GM21423 (cell line): ENCODE results near the gene CPLX3.

ENCODE experiments used
- ATAC-seq: cut with Tn5 transposase; IDR thresholded peaks from one replicate; pipeline ENCODE4 v1.9.1; 2021; ENCODE audit warnings: mild to moderate bottlenecking, moderate library complexity; ENCODE audit not compliant: unreplicated experiment

The CPLX3 gene

DNA sequence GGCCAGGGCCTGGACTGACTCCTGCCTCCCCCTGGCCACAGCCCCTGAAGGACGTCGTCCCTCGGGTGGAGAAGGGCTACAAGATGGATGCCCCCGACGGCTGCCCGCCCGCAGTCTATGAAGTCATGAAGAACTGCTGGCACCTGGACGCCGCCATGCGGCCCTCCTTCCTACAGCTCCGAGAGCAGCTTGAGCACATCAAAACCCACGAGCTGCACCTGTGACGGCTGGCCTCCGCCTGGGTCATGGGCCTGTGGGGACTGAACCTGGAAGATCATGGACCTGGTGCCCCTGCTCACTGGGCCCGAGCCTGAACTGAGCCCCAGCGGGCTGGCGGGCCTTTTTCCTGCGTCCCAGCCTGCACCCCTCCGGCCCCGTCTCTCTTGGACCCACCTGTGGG is 24.1 kb upstream of the CPLX3 start:
- no peak for ATAC-seq

DNA sequence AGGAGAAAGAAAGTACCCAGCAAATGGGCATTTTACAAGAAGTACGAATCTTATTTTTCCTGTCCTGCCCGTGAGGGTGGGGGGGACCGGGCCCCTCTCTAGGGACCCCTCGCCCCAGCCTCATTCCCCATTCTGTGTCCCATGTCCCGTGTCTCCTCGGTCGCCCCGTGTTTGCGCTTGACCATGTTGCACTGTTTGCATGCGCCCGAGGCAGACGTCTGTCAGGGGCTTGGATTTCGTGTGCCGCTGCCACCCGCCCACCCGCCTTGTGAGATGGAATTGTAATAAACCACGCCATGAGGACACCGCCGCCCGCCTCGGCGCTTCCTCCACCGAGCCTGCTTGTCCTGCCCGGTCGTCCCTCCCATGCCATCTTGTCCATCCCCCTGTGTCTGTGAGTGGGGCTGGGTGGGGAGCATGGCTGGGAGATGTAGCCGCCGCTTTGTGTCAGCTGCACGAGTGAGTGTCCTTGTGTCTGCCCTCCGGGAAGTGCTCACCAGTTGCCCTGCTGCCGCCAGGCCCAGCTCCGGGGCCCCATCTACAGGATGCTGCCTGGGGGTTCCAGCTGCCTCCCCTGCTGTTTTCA is 23.5 kb upstream of the CPLX3 start:
- ATAC-seq = no peak

DNA sequence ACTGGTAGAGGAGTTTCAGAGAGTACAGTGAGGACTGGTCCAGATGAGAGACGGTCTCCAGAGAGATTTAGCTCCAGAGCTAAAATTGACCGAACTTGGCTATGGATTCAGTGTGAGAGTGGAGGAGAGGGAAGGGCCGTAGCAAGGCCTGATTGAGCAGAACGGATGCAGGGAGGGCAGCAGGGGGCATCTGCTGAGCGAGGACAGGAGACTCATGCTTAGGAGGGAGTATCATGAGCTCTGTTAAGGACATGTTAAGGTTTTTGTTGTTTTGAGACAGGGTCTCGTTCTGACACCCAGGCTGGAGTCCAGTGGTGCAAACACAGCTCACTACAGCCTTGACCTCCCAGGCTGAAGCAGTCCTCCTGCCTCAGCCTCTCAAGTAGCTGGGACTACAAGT is 21.5 kb upstream of the CPLX3 start:
- no peak for ATAC-seq

DNA sequence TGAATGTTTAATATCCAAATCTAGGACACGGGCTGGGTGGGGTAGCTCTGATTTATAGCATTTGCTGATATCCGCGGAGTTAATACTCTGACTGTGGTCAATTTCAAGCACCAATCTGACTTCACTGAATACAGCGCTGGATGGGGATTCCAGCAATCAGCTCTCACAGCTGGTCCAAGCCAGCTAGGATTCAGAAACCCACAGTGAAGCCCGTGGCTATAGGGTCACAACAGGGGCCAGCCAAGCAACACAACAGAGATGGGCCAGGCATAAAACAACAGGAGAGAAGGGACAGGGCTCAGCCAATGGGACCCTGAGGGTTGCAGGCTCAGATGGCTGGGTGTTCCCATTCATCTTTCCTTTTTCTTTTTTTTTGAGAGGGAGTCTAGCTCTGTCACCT is 19.1 kb upstream of the CPLX3 start:
- no peak for ATAC-seq

DNA sequence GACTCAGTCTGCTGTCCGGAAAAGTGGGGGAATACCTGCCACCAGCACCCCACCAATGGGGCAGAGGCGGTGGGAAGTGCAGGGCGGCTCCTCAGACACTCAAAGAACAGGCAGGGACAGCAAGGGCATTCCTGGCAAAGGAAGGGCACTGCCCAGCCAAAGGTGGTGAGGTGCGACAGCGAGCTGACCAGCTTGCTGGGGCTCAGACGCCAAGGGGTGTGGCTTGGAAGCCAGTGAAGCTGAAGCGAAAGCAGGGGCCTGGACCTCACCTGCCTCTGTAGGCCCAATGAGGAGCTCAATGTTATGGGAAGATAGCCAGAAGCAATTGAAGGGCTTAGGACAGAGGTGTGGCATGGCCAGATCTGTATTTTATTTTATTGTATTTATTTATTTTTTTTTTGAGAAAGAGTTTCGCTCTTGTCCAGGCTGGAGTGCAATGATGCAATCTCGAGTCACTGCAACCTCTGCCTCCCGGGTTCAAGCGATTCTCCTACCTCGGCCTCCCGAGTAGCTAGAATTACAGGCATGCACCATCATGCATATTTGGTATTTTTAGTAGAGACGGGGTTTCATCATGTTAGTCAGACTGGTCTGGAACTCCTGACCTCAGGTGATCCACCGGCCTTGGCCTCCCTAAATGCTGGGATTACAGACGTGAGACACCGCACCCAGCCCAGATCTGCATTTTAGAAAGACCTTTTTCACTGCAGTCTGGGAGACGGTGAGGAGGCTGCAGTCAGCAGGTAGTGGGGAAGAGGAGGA is 18.2 kb upstream of the CPLX3 start:
- no peak for ATAC-seq

DNA sequence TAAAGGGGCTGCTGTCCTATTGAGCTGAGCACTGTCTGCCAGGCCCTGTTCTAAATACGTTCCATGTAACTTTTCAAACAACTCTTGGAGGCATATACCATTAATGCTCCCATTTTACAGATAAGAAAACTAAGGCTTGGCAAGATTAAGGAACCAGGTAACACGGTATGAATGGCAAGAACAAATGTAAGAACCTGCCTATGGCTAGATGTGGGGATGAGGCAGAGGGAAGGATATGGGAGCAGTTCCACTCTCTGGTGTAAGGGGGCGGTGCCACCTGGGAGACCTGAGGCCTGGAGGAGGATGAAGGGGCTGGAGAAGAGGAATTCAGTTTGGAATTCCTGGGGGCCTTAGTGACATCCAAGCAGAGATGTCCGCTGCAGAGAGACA is 17.6 kb upstream of the CPLX3 start:
- ATAC-seq = no peak

DNA sequence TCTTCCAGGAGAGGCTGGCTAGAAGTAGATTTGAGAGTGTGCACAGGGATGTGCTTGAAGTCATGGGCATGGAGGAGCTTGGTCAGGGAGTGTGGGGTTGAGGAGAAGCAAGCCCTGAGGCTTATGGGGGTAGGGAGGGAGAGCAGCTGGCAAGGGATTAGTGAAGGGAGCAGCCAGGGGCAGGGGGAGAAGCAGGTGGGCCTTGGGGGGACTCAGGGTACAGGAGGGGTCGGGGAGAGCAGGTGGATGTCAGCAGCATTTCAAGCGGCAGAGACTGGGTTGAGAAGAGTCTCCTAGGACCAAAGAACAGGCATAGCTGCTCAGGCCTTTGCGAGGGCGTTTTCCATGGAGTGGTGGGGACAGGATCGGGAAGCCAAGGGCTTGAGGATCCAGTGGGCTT is 17.2 kb upstream of the CPLX3 start:
- ATAC-seq = no peak

DNA sequence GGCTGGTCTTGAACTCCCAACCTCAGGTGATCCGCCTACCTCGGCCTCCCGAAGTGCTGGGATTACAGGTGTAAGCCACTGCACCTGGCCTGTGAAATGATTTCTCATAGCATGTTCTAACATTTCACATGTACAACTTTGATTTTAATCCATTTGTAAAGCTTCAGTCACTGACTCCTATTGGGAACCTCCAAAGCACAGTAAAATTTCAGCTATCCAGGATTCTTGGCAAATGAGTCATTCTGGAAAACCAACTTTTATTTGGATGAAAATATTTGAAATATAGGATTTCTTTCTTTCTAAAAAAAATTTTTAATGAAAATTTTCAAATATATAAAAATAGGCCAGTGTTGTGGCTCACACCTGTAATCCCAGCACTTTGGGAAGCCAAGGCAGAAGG is 16.5 kb upstream of the CPLX3 start:
- no peak for ATAC-seq

DNA sequence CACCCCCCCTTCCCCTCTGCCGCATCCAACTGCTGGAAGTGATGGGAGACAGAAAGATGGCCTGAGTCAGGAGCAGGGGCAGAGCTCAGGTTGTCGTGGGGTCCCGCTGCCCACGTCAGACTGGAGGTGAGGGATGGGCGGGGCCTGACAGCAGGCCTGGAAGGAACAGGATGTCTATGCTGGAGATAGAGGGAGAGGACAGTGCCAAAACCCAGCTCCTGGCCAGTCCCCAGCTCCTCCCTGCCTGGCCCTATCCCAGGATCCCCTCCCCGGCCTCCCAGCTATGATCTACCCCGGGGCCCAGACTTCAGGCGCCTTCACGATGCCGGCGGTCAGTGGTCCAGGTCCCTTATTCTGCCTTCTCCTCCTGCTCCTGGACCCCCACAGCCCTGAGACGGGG is 13.9 kb upstream of the CPLX3 start, which contains the start of gene LMAN1L:
LMAN1L (plus strand) TSS at position 303 of the 400 bp plus-strand sequence; CDS start at position 323, 20 bp downstream.
- no peak for ATAC-seq

DNA sequence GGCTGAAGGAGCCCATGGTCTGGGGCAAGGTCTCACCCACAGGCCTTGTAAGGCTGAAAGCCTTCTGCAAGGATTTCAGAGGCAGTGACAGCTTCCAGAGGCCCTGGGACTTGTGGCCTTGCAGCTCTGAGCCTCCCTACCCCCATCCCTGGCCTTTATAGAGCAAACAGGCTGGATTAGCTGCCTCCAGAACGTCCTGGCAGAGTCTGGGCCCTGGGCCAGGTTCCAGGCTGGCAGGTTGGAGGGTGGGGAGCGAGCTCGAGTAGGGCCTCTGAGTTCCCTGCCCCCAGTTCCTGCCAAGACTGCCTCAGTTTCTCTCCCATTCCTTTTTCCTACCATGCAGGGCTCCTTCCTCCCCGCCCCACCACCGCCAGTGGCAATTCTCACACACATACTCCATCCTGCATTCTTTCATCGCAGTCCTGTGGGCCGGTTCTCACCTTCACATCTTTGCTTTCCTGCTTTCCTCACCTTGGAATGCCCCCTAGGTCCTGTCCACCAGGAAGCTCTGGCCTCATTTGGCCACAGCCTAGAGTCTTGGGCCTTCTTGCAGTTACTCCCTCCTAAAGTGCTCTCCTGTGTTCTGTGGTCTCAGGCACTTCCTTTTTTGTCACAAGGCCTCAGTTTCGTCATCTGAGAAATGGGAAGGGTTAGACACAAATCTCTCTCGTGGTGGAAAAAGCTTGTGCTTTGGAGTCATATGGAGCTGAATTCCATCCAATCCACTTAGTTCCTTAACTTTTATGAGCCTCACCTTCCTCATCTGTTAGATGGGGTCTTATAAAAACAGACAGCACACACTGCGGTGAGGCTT is 11.1 kb upstream of the CPLX3 start:
- no peak for ATAC-seq

DNA sequence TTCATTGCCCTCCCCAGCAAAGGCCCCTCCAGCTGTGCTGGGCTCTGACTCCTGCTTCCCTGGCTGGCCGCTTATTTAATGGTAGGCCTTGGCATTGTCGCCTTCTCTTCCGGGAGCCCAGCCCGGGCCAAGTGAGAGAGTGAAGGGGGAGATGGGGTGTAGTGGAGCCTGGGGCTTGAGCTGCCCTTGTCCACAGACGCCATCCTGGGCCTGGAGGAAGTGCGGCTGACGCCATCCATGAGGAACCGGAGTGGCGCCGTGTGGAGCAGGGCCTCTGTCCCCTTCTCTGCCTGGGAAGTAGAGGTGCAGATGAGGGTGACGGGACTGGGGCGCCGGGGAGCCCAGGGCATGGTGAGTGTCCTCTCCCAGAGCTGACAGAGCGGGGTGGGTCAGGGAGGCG is 10.5 kb upstream of the CPLX3 start:
- no peak for ATAC-seq

DNA sequence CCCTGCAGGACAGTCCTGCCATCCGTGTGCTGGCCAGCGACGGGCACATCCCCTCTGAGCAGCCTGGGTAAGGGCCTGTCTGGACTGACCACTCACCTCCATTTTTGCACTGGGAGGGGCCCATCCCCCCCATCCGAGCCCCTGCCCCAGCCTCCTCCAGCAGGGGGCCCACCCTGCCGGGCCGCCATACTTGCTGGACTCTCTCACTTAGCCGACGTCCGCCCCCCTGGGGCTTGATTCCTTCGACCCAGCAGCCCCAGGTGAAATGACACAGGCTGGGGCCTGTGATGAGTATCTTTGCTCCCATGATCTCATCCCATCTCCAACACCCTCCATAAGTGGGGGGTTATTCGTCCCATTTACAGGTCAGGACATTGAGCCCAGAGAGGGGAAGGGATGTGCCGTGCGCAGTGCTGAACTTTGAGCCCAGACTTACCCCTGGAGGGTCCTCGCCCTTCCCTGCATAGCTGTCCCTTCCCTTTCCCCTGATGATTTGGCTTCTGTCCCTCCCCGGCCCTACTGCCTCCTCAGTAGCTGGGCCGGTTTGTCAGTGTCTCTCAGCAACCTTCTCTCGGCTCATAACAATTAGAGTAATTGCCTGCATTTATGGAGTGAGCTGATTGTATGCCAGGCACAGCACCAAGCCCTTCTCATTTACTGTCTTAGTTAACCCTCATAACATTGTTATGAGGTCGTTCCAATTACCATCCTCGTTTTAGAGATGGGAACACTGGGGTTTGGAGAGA is 9.6 kb upstream of the CPLX3 start:
- ATAC-seq = no peak

DNA sequence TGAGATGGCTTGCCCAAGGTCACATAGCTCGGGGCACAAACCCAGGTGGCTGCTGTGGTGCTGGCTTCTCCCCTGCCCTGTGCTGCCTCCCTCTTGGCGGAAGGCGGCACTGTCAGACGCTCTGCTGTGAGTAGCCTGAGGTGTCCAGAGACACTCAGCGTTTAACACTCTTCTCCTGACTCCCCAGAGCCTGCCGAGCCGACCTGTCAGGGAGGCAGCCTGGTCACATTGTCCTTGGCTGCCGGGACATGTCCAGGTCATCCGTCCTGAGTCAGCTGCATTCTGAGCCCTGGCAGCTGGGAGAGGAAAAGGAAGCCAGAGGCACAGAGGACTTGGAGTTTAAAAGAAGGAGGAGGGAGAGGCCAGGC is 9.1 kb upstream of the CPLX3 start:
- no peak for ATAC-seq

DNA sequence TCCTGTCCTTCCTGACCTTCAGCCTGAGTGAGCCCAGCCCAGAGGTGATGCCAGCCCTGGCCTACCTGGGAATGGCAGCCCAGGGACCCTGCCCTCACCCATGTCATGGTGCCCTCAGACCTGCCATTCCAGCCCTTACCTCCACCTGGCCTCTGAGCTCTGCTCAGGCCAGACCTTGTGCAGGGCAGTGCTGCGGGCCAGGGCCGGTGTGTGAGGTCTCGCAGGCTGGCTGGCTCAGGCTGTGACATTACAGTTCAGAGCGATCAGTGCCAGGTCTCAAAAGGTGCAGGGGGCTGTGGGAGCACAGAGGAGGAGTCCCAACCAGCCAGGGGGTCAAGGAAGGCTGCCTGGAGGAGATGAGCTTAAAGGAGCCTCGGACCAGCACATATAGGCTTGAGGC is 6.4 kb upstream of the CPLX3 start:
- ATAC-seq = no peak

DNA sequence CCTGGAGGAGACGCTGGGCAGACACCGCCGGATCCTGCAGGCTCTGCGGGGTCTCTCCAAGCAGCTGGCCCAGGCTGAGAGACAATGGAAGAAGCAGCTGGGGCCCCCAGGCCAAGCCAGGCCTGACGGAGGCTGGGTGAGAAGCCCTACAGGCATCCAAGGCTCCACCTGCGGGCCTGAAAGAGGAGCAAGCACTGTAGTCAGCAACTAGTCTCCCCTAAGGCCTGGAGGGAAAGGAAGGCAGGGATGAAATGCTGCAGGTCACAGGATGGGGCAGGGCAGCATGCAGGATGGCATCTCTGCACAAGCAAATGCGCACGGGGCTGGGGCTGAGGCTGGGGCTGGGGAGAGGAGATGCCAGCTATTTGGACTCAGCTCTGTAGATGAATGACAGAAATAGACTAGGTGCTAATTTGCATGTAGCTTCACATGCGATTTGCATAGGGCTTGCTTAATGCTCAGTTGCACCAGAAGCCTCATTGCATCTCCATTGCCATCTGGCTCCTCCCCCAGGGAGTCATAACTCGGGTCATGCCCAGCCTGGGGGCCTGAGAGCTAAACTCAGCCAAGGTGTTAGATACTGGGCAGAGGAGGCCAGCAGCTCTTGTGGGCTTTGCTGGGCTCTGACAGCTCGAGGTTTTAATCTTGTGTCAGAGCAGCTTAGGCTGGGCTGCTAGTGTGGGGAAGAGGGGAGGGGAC is 5.2 kb upstream of the CPLX3 start:
- ATAC-seq = peak; percentile 62

DNA sequence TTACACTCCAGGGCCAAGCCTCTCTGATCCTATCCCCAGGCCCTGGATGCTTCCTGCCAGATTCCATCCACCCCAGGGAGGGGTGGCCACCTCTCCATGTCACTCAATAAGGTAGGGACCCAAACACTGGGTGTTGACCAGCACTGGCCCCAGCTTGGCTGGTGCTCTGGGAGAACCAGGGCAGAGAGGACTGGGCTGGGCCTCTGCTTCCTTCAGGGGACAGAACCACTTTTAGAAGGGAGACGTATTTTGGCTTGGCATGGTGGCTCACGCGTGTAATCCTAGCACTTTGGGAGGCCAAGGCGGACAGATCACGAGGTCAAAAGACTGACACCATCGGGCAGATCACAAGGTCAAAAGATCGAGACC is 4.7 kb upstream of the CPLX3 start:
- no peak for ATAC-seq

DNA sequence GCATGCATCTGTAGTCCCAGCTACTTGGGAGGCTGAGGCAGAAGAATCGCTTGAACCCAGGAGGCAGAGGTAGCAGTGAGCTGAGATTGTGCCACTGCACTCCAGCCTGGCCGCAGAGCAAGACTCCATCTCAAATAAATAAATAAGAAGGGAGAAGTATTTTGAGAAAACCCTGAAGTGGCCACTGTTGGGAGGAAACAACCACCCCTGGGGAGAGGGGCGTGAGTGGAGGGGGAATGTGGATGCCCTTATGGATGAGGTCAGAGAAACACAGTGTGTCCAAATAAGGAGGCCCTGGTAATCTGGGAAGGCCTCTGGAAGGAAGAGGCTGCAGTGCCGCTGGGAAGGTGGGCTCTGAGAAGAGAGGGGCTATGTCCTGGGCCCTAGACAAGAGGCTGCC is 4.2 kb upstream of the CPLX3 start:
- ATAC-seq = no peak

DNA sequence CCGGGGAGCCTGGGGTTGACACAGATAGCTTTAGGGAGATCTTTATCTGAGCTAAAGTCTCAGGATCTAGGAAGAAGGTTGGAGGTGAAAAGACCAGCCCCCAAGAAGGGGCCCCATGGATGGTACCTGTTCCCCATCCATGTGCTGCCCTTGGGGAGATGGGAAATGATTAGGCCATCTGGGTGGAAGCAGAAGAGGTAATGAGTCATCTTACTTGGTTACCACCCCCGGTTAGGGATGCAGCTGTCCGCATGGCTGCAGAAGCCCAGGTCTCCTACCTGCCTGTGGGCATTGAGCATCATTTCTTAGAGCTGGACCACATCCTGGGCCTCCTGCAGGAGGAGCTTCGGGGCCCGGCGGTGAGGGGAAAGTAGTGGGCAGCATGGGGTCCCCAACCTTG is 3.1 kb upstream of the CPLX3 start:
- ATAC-seq = no peak

DNA sequence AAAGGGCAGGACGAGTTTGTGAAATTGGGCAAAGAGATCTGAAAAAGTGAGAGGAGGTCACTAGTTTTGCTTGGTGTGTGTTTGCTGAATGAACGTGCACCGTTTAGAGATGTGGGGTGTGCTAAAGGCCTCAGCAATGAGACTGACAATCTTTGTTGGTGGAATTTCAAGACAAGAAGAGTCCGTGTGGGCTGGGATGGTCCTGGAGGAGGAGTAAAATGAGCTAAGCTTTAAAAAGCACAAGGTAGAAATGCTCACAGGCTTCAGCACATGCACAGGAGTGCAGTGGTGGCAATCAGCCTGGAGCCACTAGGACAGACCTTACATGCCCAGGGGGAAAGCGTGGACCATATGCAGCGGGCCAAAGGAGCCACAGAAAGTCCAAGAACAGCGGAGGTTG is 1.5 kb upstream of the CPLX3 start:
- no peak for ATAC-seq

DNA sequence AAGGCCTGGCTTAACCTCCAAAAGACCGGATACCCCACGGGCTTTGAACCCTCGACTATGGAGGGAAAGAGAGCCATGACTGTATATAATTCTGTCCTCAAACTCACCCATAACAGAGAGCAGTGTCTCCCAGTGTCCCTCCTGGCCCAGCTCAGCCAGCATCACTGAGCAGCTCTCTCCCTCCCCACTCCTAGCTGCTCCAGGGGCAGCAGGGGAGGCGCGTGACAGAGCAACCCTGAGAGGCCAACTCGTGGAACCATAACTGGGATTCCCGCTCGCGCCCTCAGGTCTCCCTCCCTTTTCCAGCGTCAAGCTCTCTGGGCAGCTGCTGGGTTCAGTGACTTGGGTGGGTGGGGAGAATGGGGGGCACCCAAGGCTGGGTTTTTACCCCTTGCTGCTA is 561 bp upstream of the CPLX3 start:
- ATAC-seq = no peak

DNA sequence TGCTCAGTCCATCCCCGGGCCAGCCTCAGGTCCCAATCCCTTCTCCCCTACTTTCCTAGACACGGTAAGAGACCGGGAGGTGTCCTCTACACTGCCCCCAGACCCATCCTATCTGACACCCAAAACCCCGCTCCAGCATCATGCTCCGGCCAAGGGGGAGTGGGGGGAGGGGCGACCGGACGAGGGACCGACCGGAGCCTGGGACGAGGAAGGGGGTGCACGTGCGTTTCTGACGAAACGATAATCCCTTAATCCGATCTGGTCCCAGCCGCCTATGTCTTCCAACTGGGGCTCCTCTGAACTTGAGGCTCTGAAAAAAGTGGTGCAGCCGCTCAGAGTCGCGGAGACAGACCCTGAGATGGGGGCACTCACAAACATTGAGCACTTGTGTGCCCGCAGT is 494 bp downstream of the CPLX3 start:
- no peak for ATAC-seq
